KMS-11 (cell line): ENCODE data around the gene BTN1A1.
A peak's percentile ranks its signal among the peaks of the same experiment; 100 is the strongest.

Experiments
- H2AFZ ChIP-seq: fragments of 200-600 bp; sonication (generic); 2 replicates; pipeline ENCODE4 v1.6.1; 2016; ENCODE audit warnings: antibody characterized with exemption, mixed run types, low read depth
- H3K27ac ChIP-seq: fragments of 200-600 bp; sonication (generic); 2 replicates; pipeline ENCODE4 v1.6.1; 2016; ENCODE audit warnings: mild to moderate bottlenecking, mixed run types
- H3K27me3 ChIP-seq: fragments of 200-600 bp; sonication (generic); 2 replicates; pipeline ENCODE4 v1.6.1; 2017; ENCODE audit warnings: mild to moderate bottlenecking, low read depth, mixed run types, moderate library complexity; ENCODE audit not compliant: insufficient read depth
- H3K36me3 ChIP-seq: fragments of 200-600 bp; sonication (generic); 2 replicates; pipeline ENCODE4 v1.6.1; 2017; ENCODE audit warnings: mild to moderate bottlenecking, mixed run types; ENCODE audit not compliant: insufficient read depth
- H3K4me1 ChIP-seq: fragments of 200-600 bp; sonication (generic); 2 replicates; pipeline ENCODE4 v1.6.1; 2016; ENCODE audit warnings: mild to moderate bottlenecking, low read depth, mixed run types; ENCODE audit not compliant: poor library complexity, severe bottlenecking
- H3K4me2 ChIP-seq: fragments of 200-600 bp; sonication (generic); 2 replicates; pipeline ENCODE4 v1.7.0; 2016; ENCODE audit warnings: mild to moderate bottlenecking, mixed run types
- H3K4me3 ChIP-seq: fragments of 200-600 bp; sonication (generic); IDR thresholded peaks from 2 replicates; pipeline ENCODE4 v1.6.1; 2017; ENCODE audit warnings: low read depth, low read length, mixed read lengths; ENCODE audit not compliant: insufficient read depth
- H3K79me2 ChIP-seq: fragments of 200-600 bp; sonication (generic); 2 replicates; pipeline ENCODE4 v1.6.1; 2016; ENCODE audit warnings: low read depth, mixed run types; ENCODE audit not compliant: insufficient read depth
- H3K9ac ChIP-seq: fragments of 200-600 bp; sonication (generic); 2 replicates; pipeline ENCODE4 v1.6.1; 2016; ENCODE audit warnings: mild to moderate bottlenecking, mixed run types
- H4K20me1 ChIP-seq: fragments of 200-600 bp; sonication (generic); 2 replicates; pipeline ENCODE4 v1.6.1; 2016; ENCODE audit warnings: mild to moderate bottlenecking, mixed run types; ENCODE audit not compliant: insufficient read depth
- CTCF ChIP-seq: fragments of 200-600 bp; sonication (generic); conservative IDR thresholded peaks from 2 replicates; pipeline ENCODE4 v1.6.1; 2017; ENCODE audit warnings: low read depth, mild to moderate bottlenecking, antibody characterized with exemption, low read length, moderate library complexity, mixed read lengths

BTN1A1 gene

GRCh38 chr6:26553264-26553634 is 53.1 kb downstream of the BTN1A1 start:
- peak overlapping the region; percentile 85; the same call in 1 of the 2 replicates for H3K27ac ChIP-seq
- H4K20me1 ChIP-seq = no peaks in the 10 kb centered on the region
- no peaks in the 10 kb centered on the region for H3K36me3 ChIP-seq
- H3K9ac ChIP-seq = peak overlapping the region; percentile 9; the same call in 1 of the 2 replicates
- H3K79me2 ChIP-seq = no peaks in the 10 kb centered on the region
- no peaks in the 10 kb centered on the region for H3K27me3 ChIP-seq
- H2AFZ ChIP-seq = peak overlapping the region; percentile 75
- TF ChIP-seq CTCF = no peak
- peak overlapping the region; percentile 78 for H3K4me2 ChIP-seq
- H3K4me3 ChIP-seq = no peak overlapping the region
- peaks cover 35% of the 10 kb centered on the region for H3K4me1 ChIP-seq

DNA sequence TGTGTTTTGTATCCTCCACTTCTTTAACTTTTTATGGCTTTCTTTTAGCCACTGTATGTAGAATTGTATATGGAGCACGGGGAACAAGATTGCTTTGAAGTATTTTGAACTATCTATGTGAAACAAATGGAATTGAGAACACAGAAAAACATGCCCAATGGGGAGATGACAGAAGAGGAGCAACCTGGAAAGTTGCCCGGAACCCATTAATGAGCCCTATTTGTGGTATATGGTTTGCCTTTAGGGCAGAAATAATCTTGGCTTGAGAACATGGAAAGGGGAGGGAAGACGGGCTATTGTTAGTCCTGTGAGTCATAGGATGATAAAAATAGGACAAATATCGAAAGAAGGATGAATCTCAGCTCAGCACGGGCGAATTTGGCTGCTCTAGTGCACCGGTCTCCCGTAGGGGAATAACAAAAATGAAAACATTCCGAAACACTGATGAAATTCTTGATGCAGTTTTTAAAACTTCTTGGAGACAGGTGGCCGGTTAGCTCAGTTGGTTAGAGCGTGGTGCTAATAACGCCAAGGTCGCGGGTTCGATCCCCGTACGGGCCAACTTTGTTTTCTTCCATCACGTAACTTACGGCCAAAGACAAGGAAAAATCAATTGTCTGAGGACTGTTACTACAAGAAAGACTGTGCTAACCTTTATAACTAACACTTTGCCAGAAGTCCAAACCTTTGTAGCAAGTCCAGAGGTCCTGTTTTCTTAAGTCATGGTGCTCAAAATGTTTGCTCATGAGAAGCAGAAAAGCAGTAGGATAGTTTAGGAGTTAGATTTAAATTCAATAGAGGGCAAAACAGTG is 53.7 kb downstream of the BTN1A1 start:
- H3K4me2 ChIP-seq = peak overlapping the region; percentile 78
- peak overlapping the region; percentile 57 for H3K9ac ChIP-seq
- no peak overlapping the region for H3K4me3 ChIP-seq
- TF ChIP-seq CTCF = no peak
- H3K36me3 ChIP-seq = no peaks in the 10 kb centered on the region
- H3K79me2 ChIP-seq = no peaks in the 10 kb centered on the region
- peak overlapping the region; percentile 85 for H3K27ac ChIP-seq
- H2AFZ ChIP-seq = peak overlapping the region; percentile 39
- H3K27me3 ChIP-seq = no peaks in the 10 kb centered on the region
- no peaks in the 10 kb centered on the region for H4K20me1 ChIP-seq
- peaks cover 35% of the 10 kb centered on the region for H3K4me1 ChIP-seq

GRCh38 chr6:26554447-26554696 is 54.3 kb downstream of the BTN1A1 start:
- Histone ChIP-seq H3K4me3 (no peak overlapping the region), H3K4me2 (peak overlapping the region; percentile 65), H3K27me3 (no peaks in the 10 kb centered on the region), H3K27ac (peak overlapping the region; percentile 85), H3K36me3 (no peaks in the 10 kb centered on the region), H4K20me1 (no peaks in the 10 kb centered on the region), H3K9ac (peak overlapping the region; percentile 57), H3K79me2 (no peaks in the 10 kb centered on the region), H3K4me1 (peaks cover 35% of the 10 kb centered on the region), H2AFZ (peak overlapping the region; percentile 39)
- TF ChIP-seq CTCF = no peak

- TF ChIP-seq CTCF = no peak
- Histone ChIP-seq H3K4me1 (peaks cover 31% of the 10 kb centered on the region), H3K4me2 (peak overlapping the region; percentile 65), H2AFZ (peak overlapping the region; percentile 39), H3K79me2 (no peaks in the 10 kb centered on the region), H3K9ac (peak overlapping the region; percentile 57), H3K27ac (peak overlapping the region; percentile 85), H3K4me3 (peak overlapping the region; percentile 19), H3K36me3 (no peaks in the 10 kb centered on the region), H4K20me1 (no peaks in the 10 kb centered on the region), H3K27me3 (no peaks in the 10 kb centered on the region)
Observed at GRCh38 chr6:26554697-26555504, 54.8 kb downstream of the BTN1A1 start.
